T-helper 1 cell (primary cell): ENCODE measurements around the gene C1QTNF12.
"Not testable (repeated sequence)": the region's sequence is repeated elsewhere in the genome, so short reads cannot be mapped to it uniquely, and the experiment has no call there.

Experiments used
- DNase-seq, 5 donors: peaks; one replicate each; pipeline ENCODE4 v3.0.0-alpha.2; 2012 to 2020

C1QTNF12 gene

GRCh38 chr1:1197188-1197500 is 49.4 kb downstream of the C1QTNF12 start:
- DNase-seq, result peak in 1 of 5 donors; percentile 1

- peak in 1 of 5 donors; percentile 5 for DNase-seq
Observed at GRCh38 chr1:1196431-1197187, 49.9 kb downstream of the C1QTNF12 start.

- not testable (repeated sequence) for DNase-seq
Observed at GRCh38 chr1:1195726-1196125, 50.8 kb downstream of the C1QTNF12 start.

- DNase-seq, result no peak
Observed at GRCh38 chr1:1194723-1195122, 51.8 kb downstream of the C1QTNF12 start.
